Stimulated activated naive CD4-positive, alpha-beta T cell treated with Interleukin-2 at 50 U/mL for 16 hours (primary cell): ENCODE data around the gene UBE2H.
"Not testable (repeated sequence)": the region's sequence is repeated elsewhere in the genome, so short reads cannot be mapped to it uniquely, and the experiment has no call there.

Experiments
- DNase-seq: peaks from one replicate; lab custom pipeline; 2025; lab: John Stamatoyannopoulos, UW

Gene UBE2H

DNA sequence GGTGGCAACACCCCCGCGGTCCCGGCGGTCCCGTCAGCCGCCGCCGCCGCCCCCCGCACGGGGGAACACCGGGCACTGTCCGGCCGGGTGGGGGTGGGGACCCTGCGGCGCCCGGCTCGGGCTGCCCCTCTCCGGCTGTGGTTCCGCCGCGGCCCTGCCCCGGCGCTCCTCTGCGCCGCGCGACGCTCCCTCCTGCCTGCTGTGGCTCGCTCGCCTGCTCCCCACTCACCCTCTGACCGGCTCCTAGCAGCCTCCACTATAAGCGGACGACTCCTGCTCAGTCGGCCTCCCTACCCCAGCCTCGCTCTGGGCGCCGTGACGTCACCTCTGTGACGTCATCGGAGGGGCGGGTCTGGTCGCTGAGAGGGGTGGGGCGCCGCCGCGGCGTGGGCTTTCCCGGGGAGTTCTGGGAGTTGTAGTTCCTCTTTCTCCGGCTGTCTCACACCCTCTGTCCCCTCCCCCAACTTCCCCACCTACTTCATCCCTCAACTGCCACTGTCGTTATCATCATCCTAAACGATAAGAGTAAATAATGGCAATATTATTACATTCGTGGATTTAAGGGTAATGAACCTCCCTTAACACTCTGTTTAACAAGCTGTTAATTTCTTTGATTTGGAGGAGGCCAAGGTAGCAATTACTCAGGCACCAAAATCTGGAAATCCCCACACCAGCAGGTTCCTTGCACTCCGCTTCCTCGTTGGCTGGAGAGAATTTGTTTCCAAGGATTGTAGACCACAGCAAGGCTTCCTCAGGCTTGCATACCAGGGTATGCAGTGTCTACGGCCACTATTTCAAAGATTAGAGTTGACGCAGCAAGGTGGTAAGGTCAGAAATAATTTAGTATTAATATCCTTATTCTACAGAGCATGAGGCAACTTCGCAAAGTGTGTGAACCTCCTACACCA is at the start of gene UBE2H:
Gene UBE2H, minus strand, starts transcription at position 308 of the 908 bp plus-strand sequence. CDS start 405 bp downstream, outside the sequence.
- DNase-seq: peak; percentile 84

- DNase-seq: no peak
These were observed 45.7 kb upstream of the UBE2H start for GRCh38 chr7:129998446-129998845.

DNA sequence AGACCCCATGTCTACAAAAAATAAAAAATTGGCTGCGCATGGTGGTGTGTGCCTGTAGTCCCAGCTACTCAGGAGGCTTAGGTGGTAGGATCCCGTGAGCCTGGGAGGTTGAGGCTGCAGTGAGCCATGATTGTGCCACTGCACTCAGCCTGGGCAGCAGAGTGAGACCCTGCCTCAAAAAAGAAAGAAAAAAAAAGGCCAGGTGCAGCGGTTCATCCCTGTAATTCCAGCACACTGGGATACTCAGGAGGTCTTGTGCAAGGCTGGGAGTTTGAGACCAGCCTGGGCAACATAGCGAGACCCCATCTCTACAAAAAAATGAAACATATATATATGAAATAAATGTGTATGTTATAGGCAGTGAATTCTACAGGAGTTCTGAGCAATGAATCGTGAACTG is 44.5 kb upstream of the UBE2H start:
- DNase-seq: no peak

- DNase-seq: no peak
These were observed 40.5 kb upstream of the UBE2H start for GRCh38 chr7:129993275-129993674.

- DNase-seq: no peak
These were observed 37.8 kb upstream of the UBE2H start for GRCh38 chr7:129990403-129991192.

DNA sequence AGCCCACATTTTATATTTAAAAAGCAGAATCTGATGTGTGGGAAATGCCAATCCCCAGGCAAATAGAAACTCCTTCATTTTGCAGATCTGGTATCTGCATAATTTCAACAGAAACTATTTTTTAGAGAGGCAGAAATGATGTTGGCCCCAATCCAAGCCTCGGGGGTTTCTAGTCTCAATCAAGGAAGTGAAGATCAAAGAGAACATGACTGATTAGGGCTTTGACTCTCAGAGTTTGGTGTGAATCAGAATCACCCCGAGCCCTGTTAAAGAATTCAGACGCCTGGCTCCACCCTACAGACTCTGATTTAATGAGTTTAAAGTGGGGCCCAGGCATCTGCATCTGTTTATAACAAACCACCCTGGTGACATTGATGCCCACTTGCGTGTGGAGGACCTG is 36.7 kb upstream of the UBE2H start:
- DNase-seq: peak; percentile 20

DNA sequence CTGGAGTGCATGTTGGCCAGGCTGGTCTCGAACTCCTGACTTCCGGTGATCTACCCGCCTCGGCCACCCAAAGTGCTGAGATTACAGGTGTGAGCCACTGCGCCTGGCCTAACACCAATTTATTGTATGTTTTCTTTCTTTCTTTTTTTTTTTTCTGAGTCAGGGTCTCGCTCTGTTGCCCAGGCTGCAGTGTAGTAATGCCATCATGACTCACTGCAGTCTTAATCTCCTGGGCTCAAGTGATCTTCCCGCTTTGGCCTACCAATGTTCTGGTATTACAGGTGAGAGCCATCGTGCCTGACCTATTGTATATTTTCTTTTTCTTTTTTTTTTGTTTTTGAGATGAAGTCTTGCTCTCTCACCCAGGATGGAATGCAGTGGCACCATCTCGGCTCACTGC is 33.8 kb upstream of the UBE2H start:
- no peak for DNase-seq

DNA sequence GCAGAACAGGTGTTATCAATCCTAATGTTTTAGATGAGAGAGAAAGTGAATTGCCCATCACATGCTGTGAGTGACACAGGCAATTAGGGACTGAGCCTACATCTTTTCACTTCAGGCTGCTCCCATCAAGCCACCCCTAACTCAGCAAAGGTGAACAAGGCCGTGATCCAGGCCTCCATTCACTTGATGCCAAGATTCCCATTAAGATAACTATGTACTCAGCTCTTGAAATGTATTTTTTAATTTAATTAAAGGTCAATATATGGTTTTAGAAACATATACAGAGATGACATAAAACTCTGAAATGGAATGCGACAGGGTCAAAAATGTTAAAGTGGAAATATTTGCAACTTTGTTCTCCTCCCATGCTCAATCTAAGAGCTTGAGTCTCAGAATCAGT is 27.9 kb upstream of the UBE2H start:
- no peak for DNase-seq

DNA sequence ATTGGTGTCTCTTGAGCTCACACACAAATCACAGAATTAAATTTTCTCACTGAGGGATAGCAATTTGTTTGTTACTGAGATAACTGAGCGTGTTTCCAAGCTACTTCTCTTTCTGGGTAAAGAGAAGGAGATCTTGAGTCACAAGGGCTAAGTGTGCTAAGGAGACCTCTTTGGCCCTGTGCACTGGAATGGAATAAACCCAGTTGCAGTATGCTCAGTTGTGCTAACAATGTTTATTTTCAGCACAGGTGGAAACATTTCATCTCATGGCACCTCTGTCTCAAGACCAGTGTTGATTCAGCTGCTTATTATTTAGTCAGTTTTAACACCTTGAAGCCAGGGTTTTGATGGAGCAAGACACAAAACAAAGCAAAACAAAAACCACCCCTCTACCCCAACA is 22.5 kb upstream of the UBE2H start:
- DNase-seq: no peak

GRCh38 chr7:129970816-129971215 is 18.1 kb upstream of the UBE2H start:
- no peak for DNase-seq

- DNase-seq: no peak
These were observed 17.2 kb upstream of the UBE2H start for GRCh38 chr7:129969881-129970446.

GRCh38 chr7:129968592-129969383 is 16.0 kb upstream of the UBE2H start:
- DNase-seq: no peak

GRCh38 chr7:129960204-129960475 is 7.4 kb upstream of the UBE2H start:
- not testable (repeated sequence) for DNase-seq

DNA sequence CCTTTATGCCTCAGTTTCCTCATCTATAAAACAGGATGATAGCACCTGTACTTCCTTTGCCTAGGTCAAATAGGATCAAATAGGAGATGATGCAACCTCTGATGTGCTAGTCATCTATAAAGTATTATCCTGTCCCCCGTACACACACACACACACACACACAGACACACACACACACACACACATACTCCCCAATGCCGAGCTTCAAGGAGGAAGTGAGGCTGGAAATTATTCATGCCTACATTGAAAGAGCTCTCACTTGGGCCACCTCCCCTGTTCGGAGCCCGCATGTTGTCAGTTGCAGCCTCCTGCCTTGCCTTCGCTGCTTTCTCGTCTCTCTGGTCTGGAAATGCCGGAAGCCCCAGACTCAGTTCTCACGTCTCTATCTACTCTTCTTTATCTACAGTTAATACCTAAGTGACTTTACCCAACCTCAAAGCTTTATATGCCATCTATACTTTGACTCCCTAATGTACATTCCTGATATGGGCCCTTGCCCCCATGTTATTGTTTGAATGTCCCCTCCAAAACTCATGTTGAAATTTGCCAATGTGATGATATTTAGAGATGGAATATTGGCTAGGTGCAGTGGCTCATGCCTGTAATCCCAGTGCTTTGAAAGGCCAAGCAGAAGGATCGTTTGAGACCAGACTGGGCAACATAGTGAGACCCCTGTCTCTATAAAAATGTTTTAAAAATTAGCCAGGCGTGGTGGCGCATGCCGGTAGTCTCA is 6.9 kb upstream of the UBE2H start:
- no peak for DNase-seq

DNA sequence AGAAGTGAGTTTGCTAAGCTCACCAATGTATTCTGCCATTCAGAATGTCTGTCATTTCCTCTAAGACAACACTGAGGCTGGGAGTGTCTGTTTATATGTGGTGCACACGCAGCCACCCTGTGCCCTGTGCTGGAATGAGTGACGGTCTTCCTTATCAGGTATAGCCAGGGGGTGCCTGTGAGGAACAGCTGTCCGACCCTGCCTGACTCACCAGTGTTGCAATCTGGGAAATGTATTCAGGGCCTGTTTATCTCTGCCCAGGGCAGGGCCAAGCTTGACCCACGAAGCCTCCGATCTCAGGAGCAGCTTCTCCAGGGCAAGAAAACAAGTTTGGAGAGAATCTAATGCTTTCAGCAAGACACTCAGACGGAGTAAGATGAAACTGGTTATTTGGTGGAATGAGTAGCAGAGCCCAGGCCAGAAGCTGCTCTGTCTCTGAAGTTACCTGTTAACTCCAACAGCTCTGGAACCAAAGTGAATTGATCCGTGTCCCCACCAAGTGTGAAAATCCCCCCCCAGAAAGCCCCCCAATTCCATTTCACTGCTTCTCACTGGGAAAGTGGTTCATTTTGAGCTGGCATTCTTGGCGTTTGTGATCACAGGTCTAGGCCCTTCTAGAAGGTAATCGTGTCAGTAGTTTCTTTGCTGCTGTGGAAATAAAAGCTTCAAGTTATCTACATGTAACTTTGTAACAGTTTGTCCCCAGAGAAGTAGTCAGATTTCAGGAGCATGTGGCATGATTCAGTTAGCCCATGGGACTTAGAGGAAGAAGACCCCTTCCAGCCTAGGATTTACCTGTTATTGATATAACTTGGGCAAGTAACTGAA is 6.1 kb upstream of the UBE2H start:
- no peak for DNase-seq

DNA sequence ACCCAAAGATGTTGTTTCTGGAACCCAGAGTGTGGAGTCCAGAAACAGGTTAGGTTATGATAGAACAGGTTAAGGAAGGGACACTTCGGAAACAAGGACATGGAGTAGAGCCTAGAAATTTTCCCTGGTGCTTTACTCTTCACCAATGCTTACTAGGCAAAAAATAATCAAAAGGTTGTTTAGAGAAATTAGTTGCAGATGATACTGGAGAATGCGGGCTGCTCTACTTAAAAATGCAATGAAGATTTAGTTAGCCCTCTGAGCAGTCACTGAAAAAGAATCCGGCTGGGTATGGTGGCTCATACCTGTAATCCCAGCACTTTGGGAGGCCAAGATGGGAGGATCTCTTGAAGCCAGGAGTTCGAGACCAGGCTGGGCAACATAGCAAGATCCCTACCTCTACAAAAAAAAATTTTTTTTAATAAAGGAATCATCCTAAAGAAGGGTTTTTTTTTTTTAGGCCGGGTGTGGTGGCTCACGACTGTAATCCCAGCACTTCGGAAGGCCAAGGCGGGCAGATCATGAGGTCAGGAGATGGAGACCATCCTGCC is 3.3 kb upstream of the UBE2H start:
- DNase-seq: no peak

DNA sequence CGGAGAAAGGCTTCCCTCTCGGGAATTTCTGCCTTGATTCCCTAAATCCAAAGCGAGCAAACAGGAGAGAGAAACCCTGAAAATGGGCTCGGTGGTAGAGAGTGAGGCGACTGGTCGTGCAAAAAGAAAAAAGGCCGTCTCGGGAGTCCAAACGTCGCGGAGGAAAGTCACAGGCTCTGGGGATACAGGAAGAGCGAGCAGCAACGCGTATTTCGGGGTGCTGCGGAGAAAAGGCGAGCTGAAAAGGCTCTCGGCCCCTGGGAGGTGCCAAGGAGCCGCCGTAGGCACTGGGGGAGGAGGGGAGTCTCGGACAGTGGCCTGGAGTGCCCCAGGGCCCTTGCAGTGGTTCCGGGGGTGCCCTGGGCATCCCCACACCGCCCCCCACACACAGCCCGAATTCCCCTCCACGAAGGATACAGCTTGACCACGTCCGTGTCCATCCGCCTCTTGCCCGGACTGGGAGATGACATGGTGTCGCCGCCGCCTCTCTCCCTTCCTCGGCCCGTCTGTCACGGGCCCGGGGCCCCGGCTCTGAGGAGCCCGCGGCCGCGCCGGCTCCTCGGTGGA is 591 bp downstream of the UBE2H start:
- DNase-seq: no peak

- DNase-seq: no peak
These were observed 1.3 kb downstream of the UBE2H start for GRCh38 chr7:129951226-129952085.

GRCh38 chr7:129950933-129951225 is 1.9 kb downstream of the UBE2H start:
- no peak for DNase-seq
